ENCODE data around the gene FAAP100.

Gene FAAP100

DNA sequence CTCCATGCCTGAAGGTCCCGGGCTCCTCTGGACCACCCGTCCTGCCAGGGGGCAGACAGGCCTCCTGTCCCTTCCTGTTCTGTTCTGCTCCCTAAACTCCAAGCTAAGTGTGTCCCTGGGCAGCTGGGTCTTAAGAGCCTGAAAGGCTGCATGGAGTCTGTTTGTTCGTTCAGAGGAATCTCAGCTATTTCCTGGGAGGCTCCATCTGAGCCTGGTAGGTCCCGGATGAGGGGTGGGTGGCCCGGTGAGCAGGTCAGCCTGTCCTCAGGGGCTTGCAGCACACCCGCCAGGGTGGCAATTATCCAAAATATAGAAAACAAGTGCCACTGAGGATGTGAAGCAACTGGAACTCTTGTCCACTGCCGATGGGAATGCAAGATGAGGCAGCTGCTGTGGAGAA lies 52.1 kb downstream of the FAAP100 start:
- no peak for TF ChIP-seq ZNF274 (IDR thresholded peaks at IDR 0.05; ENCODE audit: low read depth, low read length)
- H3K4me3 ChIP-seq (ENCODE audit: low read length), result no peak overlapping the region

- no peak for TF ChIP-seq ZNF274 (IDR thresholded peaks at IDR 0.05; ENCODE audit: low read depth, low read length)
- H3K4me3 ChIP-seq (ENCODE audit: low read length), result no peak overlapping the region
These were observed 52.6 kb downstream of the FAAP100 start for GRCh38 chr17:81499601-81499970.

- no peak for TF ChIP-seq ZNF274 (IDR thresholded peaks at IDR 0.05; ENCODE audit: low read depth, low read length)
- H3K4me3 ChIP-seq (ENCODE audit: low read length), result no peak overlapping the region
These were observed 53.1 kb downstream of the FAAP100 start for GRCh38 chr17:81498953-81499600.

GRCh38 chr17:81494626-81495377 lies 57.4 kb downstream of the FAAP100 start:
- H3K4me3 ChIP-seq (ENCODE audit: low read length), result no peak overlapping the region
- no peak for TF ChIP-seq ZNF274 (IDR thresholded peaks at IDR 0.05; ENCODE audit: low read depth, low read length)

DNA sequence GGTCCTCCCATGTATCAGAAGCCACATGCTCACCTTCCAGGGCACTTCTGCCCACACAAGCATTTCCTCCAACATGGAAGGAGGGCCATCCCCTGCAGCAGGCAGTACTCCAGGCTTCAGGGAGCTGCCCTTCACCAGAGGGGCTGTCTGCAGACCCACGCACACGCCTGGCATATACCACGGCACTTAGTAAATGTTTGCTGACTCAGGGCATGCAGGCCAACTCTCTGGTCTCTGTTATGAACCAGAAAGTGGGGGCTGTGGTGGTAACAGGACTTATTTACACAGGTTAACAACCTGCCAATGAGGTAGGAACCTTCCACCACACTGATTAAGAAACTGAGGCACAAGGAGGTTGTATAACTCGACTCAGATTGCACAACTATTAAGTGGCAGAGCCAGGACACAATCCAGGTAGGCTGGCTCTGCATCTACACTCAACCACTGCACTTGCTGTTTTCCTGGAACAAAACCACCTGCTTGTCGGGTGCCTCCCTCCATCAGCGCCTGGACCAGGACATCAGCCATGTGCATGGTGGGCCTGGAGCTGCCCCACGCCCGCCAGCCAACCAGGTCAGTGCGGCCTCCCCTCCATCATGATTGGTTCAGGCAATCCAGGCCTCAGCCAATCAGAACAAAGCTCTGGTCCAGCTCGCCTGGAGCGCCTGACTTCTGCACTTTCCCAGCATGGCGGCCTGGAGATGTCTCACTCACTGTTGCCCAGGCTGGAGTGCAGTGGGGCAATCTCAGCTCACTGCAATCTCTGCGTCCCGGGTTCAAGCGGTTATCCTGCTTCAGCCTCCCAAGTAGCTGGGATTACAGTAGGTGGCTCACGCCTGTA lies 58.7 kb downstream of the FAAP100 start:
- no peak for TF ChIP-seq ZNF274 (IDR thresholded peaks at IDR 0.05; ENCODE audit: low read depth, low read length)
- H3K4me3 ChIP-seq (ENCODE audit: low read length), result no peak overlapping the region

DNA sequence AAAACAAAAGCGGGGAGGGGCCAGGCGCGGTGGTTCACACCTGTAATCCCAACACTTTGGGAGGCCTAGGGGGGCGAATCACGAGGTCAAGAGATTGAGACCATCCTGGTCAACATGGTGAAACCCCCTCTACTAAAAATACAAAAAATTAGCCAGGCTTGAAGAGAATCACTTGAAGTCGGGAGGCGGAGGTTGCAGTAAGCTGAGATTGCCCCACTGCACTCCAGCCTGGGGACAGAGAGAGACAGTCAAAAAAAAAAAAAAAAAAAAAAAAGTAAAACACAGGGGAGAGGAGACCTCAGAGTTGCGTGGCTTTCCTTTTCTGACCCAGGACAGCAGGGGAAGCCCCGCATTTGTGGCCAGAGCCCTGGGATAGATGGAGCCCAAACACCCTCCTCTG lies 59.4 kb downstream of the FAAP100 start:
- no peak overlapping the region for H3K4me3 ChIP-seq (ENCODE audit: low read length)
- TF ChIP-seq ZNF274 (IDR thresholded peaks at IDR 0.05; ENCODE audit: low read depth, low read length), result no peak

GRCh38 chr17:81492202-81492601 lies 60.0 kb downstream of the FAAP100 start:
- no peak for TF ChIP-seq ZNF274 (IDR thresholded peaks at IDR 0.05; ENCODE audit: low read depth, low read length)
- H3K4me3 ChIP-seq (ENCODE audit: low read length), result no peak overlapping the region

DNA sequence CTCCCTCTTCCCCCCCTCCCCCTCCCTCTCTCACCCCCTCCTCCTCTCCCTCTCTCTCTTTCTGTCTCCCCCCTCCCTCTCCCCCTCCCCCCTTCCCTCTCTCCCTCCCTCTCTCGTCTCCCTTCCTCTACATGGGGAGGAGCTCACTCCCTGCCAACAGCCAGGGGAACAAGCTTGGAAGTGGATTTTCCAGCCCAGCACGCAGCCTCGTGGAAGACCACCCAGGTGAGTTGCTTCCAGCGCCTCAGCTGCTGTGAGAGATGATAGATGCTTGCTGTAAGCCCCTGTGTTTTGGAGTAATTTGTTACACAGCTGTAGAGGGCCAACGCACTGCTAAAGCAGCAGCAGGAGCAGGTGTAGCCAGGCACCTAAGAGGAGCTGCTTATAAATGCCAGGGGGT lies 60.4 kb downstream of the FAAP100 start:
- H3K4me3 ChIP-seq (ENCODE audit: low read length), result no peak overlapping the region
- TF ChIP-seq ZNF274 (IDR thresholded peaks at IDR 0.05; ENCODE audit: low read depth, low read length), result no peak

GRCh38 chr17:81491181-81491581 lies 61.0 kb downstream of the FAAP100 start:
- no peak for TF ChIP-seq ZNF274 (IDR thresholded peaks at IDR 0.05; ENCODE audit: low read depth, low read length)
- H3K4me3 ChIP-seq (ENCODE audit: low read length), result no peak overlapping the region

GRCh38 chr17:81489998-81490992 lies 61.9 kb downstream of the FAAP100 start:
- no peak overlapping the region for H3K4me3 ChIP-seq (ENCODE audit: low read length)
- no peak for TF ChIP-seq ZNF274 (IDR thresholded peaks at IDR 0.05; ENCODE audit: low read depth, low read length)

All from GM08714 (cell line).